HepG2 (cell line): ENCODE results near the gene NKX1-2. TPM values are rescaled to one million over a fixed set of nuclear protein-coding genes. Genes with fewer than 3 reads are reported as not detected.

Experiments used
- CHD4 ChIP-seq: fragments of 200-600 bp; sonication (generic); IDR thresholded peaks from 2 replicates; pipeline ENCODE4 v1.7.0; 2017; ENCODE audit warnings: mild to moderate bottlenecking, low read length, borderline replicate concordance
- ETV5 ChIP-seq: IDR thresholded peaks from 2 replicates; pipeline ENCODE4 v1.6.1; 2018; ENCODE audit warnings: missing biosample characterization, missing genetic modification reagents, inconsistent platforms, borderline replicate concordance
- FOXA3 ChIP-seq: IDR thresholded peaks from 2 replicates; pipeline ENCODE4 v1.6.1; 2016; ENCODE audit warnings: missing genetic modification reagents, missing compliant biosample characterization
- GFI1 ChIP-seq: sonication (generic); formaldehyde crosslinking; IDR thresholded peaks from 2 replicates; pipeline ENCODE4 v1.5.0; 2020; ENCODE audit warnings: missing genetic modification reagents, mild to moderate bottlenecking, borderline replicate concordance
- NFRKB ChIP-seq: fragments of 450-650 bp; IDR thresholded peaks from 2 replicates; pipeline ENCODE4 v1.6.1; 2017
- NR0B2 ChIP-seq: sonication (generic); formaldehyde crosslinking; IDR thresholded peaks from 2 replicates; pipeline ENCODE4 v1.4.0; 2020; ENCODE audit warnings: mild to moderate bottlenecking, missing genetic modification reagents
- PRDM10 ChIP-seq: sonication (generic); formaldehyde crosslinking; IDR thresholded peaks from 2 replicates; pipeline ENCODE4 v1.4.0; 2020; ENCODE audit warnings: low read depth, missing genetic modification reagents
- PRMT3 ChIP-seq: sonication (generic); formaldehyde crosslinking; IDR thresholded peaks from 2 replicates; pipeline ENCODE4 v1.8.1; 2022; ENCODE audit warnings: low read depth, mild to moderate bottlenecking, moderate library complexity, missing genetic modification reagents, borderline replicate concordance
- TAF15 ChIP-seq: fragments of 200-400 bp; formaldehyde crosslinking; IDR thresholded peaks from one replicate; pipeline ENCODE4 v1.6.1; 2018; ENCODE audit warnings: mild to moderate bottlenecking, low read depth, low read length; ENCODE audit not compliant: poor library complexity, severe bottlenecking
- TMF1 ChIP-seq: sonication (generic); formaldehyde crosslinking; IDR thresholded peaks from 2 replicates; pipeline ENCODE4 v1.8.1; 2022; ENCODE audit warnings: low read depth, missing genetic modification reagents
- ZBTB25 ChIP-seq: IDR thresholded peaks from 2 replicates; pipeline ENCODE4 v1.6.1; 2018; ENCODE audit warnings: missing genetic modification reagents
- ZNF18 ChIP-seq: sonication (generic); formaldehyde crosslinking; IDR thresholded peaks from 2 replicates; pipeline ENCODE4 v1.8.0; 2022; ENCODE audit warnings: mild to moderate bottlenecking, missing genetic modification reagents; ENCODE audit not compliant: insufficient replicate concordance
- ZNF775 ChIP-seq: sonication (generic); formaldehyde crosslinking; IDR thresholded peaks from 2 replicates; pipeline ENCODE4 v1.4.0; 2020; ENCODE audit warnings: missing genetic modification reagents, mild to moderate bottlenecking, moderate library complexity, borderline replicate concordance
- ZSCAN31 ChIP-seq: sonication (generic); formaldehyde crosslinking; IDR thresholded peaks from 2 replicates; pipeline ENCODE4 v1.5.0; 2020; ENCODE audit warnings: low read depth, mild to moderate bottlenecking, missing genetic modification reagents
- polyA plus RNA-seq, 8 experiments: library from polyadenylated mRNA; depleted of rRNA in 3 of 8; stranded (reverse) in 7 of 8; unstranded in 1 of 8; fragments of >200 nt; fragmentation: Illumina TruSeq in 4 of 8; extraction: Trizol in 4 of 8; gene quantifications; 2 replicates each; pipeline versions ENCODE4 v1.2.1 to v1.2.3, GENCODE V29; 2011 to 2016; ENCODE audit warnings: low read depth in 4 of 8, missing spikeins in 1 of 8, mixed read lengths in 1 of 8; ENCODE audit not compliant: insufficient read depth in 1 of 8
- total RNA-seq, 5 experiments: library from RNA; depleted of rRNA; stranded (reverse); fragments of >200 nt; fragmentation: Illumina TruSeq; extraction: Trizol; gene quantifications; 2 replicates each; pipeline ENCODE4 v1.2.3, GENCODE V29; 2016; ENCODE audit warnings: low read depth in 1 of 5

Gene NKX1-2
- total and polyA plus RNA-seq, 2 of the 13 experiments (the other 11 are each of a cell fraction or from before 2014, with no cell fraction given): not detected

- TF ChIP-seq FOXA3: peak; percentile 94
- peak; percentile 45; the same call in 1 of the 2 replicates for TF ChIP-seq ZBTB25 (CRISPR knock-in tag)
- TF ChIP-seq TAF15: no peak
- peak; percentile 90 for TF ChIP-seq ZSCAN31 (CRISPR knock-in tag)
- 0 out of 2 replicates have a peak, but pooled peaks have one; percentile 60 for TF ChIP-seq PRMT3
- TF ChIP-seq ETV5 (CRISPR knock-in tag): peak; percentile 73; the same call in 1 of the 2 replicates
- peak; percentile 74; the same call in 1 of the 2 replicates for TF ChIP-seq CHD4
- no peak for TF ChIP-seq ZNF18 (CRISPR knock-in tag)
- TF ChIP-seq NFRKB: no peak
- TF ChIP-seq ZNF775 (CRISPR knock-in tag): no peak
- 0 out of 2 replicates have a peak, but pooled peaks have one; percentile 58 for TF ChIP-seq TMF1
- TF ChIP-seq GFI1: peak; percentile 96
- TF ChIP-seq PRDM10 (CRISPR knock-in tag): peak; percentile 67; the same call in 1 of the 2 replicates
- TF ChIP-seq NR0B2 (CRISPR knock-in tag): peak; percentile 74; the same call in 1 of the 2 replicates
Observed at GRCh38 chr10:124470544-124471434, 21.0 kb upstream of the NKX1-2 start (continued).
